ENCODE results near the gene FBXW9.

DNA sequence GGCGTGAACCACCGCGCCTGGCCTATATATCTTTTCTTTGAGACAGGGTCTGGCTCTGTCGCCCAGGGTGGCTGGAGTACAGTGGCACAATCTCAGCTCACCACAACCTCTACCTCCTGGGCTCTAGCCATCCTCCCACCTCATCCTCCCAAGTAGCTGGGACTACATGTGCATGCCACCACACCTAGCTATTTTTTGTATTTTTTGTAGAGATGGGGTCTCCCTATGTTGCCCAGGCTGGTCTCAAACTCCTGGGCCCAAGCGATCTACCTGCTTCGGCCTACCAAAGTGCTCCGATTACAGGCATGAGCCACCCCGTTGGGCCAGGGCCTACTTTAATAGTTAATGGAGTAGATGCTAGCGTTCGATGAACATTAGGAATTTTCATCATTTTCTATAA lies 23.9 kb upstream of the FBXW9 start:
- TF ChIP-seq, protein P1, sequence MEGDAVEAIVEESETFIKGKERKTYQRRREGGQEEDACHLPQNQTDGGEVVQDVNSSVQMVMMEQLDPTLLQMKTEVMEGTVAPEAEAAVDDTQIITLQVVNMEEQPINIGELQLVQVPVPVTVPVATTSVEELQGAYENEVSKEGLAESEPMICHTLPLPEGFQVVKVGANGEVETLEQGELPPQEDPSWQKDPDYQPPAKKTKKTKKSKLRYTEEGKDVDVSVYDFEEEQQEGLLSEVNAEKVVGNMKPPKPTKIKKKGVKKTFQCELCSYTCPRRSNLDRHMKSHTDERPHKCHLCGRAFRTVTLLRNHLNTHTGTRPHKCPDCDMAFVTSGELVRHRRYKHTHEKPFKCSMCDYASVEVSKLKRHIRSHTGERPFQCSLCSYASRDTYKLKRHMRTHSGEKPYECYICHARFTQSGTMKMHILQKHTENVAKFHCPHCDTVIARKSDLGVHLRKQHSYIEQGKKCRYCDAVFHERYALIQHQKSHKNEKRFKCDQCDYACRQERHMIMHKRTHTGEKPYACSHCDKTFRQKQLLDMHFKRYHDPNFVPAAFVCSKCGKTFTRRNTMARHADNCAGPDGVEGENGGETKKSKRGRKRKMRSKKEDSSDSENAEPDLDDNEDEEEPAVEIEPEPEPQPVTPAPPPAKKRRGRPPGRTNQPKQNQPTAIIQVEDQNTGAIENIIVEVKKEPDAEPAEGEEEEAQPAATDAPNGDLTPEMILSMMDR (conservative IDR thresholded peaks at IDR 0.05; ENCODE audit: low read depth, low read length), result no peak
- no peak for TF ChIP-seq EZH2 (IDR thresholded peaks at IDR 0.05; ENCODE audit: borderline replicate concordance, low read depth, low read length, poor library complexity, severe bottlenecking)
